ENCODE data around the gene SLIT1. TPM values are rescaled to one million over a fixed set of nuclear protein-coding genes. Genes with fewer than 3 reads are reported as not detected.

The SLIT1 gene
- polyA plus RNA-seq, 1 donor from 2014 or later = 9.5 TPM

DNA sequence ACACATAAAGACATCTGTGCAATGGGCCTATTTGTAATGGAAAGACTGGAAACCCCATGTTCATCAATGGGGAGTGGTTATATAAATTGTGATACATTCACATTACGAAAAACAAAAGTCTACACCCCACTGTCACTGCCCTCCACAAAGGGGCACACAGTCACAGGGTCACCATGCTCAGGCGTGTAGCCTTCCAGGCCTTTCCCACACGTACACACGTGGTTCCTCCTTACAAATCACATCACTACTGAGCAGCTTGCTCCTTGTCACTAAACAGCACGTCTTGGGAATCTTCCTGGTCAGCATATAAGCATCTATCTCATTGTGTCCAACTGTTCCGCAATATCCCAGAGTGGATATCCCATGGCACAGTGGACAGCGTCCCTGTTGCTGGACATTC, 163.1 kb downstream of the SLIT1 start:
- no peak overlapping the region for H3K4me2 ChIP-seq (ENCODE audit: low read length)
- no peaks in the 10 kb centered on the region for H3K9me3 ChIP-seq (ENCODE audit: low read length)
- H3K9me2 ChIP-seq (ENCODE audit: insufficient read depth, low read length) = no peaks in the 10 kb centered on the region
- no peak overlapping the region for H2AFZ ChIP-seq (ENCODE audit: low read depth, low read length)
- H4K20me1 ChIP-seq (ENCODE audit: insufficient read depth) = no peaks in the 10 kb centered on the region
- H3K4me3 ChIP-seq (ENCODE audit: low read length) = no peak overlapping the region
- H3K36me3 ChIP-seq (ENCODE audit: insufficient read depth, low read length) = no peaks in the 10 kb centered on the region
- H3K27ac ChIP-seq (ENCODE audit: low read length) = no peak overlapping the region
- H3K27me3 ChIP-seq (ENCODE audit: insufficient read depth, low read depth, low read length) = no peaks in the 10 kb centered on the region
- H3K79me2 ChIP-seq (replicated peaks; ENCODE audit: insufficient read depth, low read length) = no peaks in the 10 kb centered on the region
- H3F3A ChIP-seq (ENCODE audit: insufficient read depth, low read length, poor library complexity, severe bottlenecking) = no peaks in the 10 kb centered on the region
- TF ChIP-seq TAF1 (IDR thresholded peaks at IDR 0.05; ENCODE audit: low read depth) = no peak
- no peak for TF ChIP-seq SMC3 (conservative IDR thresholded peaks at IDR 0.05; ENCODE audit: poor library complexity)
- TF ChIP-seq, protein P1, sequence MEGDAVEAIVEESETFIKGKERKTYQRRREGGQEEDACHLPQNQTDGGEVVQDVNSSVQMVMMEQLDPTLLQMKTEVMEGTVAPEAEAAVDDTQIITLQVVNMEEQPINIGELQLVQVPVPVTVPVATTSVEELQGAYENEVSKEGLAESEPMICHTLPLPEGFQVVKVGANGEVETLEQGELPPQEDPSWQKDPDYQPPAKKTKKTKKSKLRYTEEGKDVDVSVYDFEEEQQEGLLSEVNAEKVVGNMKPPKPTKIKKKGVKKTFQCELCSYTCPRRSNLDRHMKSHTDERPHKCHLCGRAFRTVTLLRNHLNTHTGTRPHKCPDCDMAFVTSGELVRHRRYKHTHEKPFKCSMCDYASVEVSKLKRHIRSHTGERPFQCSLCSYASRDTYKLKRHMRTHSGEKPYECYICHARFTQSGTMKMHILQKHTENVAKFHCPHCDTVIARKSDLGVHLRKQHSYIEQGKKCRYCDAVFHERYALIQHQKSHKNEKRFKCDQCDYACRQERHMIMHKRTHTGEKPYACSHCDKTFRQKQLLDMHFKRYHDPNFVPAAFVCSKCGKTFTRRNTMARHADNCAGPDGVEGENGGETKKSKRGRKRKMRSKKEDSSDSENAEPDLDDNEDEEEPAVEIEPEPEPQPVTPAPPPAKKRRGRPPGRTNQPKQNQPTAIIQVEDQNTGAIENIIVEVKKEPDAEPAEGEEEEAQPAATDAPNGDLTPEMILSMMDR (IDR thresholded peaks at IDR 0.05; ENCODE audit: poor library complexity, severe bottlenecking) = no peak
- no peak for TF ChIP-seq EP300 (conservative IDR thresholded peaks at IDR 0.05; ENCODE audit: poor library complexity, severe bottlenecking)
- H3K9ac ChIP-seq (ENCODE audit: low read length) = no peak overlapping the region

DNA sequence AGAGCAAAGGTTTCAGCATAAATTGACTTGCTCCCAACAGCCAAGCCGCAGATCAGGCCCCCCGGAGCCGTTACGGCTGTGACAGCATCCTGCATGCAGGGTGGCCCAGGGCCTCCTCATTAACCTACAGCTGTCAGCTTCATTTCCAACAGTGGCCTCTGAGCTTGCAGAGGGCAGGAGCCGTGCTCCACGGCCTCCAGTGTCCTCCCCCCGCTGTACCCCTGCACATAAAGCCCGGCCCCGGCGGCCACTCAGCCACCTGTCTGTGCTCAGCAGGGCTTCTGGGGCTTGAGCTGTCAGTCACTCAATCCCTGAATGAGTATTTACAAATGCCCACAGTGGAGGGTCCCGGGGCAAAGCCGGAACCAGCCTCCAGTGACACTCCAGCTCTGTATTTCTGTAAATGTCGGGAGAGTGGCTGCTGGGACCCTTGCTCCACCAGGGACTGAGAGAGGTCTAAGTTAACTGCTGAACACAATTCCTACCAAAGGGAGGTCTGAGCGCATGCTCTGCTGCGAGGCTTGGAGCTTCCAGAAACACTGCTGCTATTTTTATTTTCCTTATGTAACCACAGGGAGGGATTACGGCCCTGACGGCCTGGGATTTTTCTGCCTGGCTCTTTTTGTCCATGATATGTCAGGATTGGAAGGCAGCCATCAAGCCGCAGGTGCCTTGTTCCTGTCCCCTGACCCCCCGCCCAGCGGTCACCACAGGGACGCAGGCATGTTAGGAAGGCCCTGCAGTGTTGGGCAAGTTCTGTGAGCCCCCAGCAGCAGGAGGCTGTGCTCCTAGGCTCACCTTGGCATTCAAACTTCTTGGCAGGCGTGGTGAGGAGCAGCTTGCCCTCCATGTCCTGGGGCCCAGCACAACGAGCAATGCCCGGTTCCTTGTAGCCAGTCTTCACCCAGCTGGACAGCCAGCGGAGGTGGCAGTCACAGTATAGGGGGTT, 165.0 kb downstream of the SLIT1 start:
- H3K9ac ChIP-seq (ENCODE audit: low read length) = no peak overlapping the region
- H3K9me3 ChIP-seq (ENCODE audit: low read length) = no peaks in the 10 kb centered on the region
- H3F3A ChIP-seq (ENCODE audit: insufficient read depth, low read length, poor library complexity, severe bottlenecking) = no peaks in the 10 kb centered on the region
- no peaks in the 10 kb centered on the region for H3K36me3 ChIP-seq (ENCODE audit: insufficient read depth, low read length)
- no peak overlapping the region for H3K4me3 ChIP-seq (ENCODE audit: low read length)
- no peak overlapping the region for H3K27ac ChIP-seq (ENCODE audit: low read length)
- no peaks in the 10 kb centered on the region for H3K27me3 ChIP-seq (ENCODE audit: insufficient read depth, low read depth, low read length)
- TF ChIP-seq, protein P2, sequence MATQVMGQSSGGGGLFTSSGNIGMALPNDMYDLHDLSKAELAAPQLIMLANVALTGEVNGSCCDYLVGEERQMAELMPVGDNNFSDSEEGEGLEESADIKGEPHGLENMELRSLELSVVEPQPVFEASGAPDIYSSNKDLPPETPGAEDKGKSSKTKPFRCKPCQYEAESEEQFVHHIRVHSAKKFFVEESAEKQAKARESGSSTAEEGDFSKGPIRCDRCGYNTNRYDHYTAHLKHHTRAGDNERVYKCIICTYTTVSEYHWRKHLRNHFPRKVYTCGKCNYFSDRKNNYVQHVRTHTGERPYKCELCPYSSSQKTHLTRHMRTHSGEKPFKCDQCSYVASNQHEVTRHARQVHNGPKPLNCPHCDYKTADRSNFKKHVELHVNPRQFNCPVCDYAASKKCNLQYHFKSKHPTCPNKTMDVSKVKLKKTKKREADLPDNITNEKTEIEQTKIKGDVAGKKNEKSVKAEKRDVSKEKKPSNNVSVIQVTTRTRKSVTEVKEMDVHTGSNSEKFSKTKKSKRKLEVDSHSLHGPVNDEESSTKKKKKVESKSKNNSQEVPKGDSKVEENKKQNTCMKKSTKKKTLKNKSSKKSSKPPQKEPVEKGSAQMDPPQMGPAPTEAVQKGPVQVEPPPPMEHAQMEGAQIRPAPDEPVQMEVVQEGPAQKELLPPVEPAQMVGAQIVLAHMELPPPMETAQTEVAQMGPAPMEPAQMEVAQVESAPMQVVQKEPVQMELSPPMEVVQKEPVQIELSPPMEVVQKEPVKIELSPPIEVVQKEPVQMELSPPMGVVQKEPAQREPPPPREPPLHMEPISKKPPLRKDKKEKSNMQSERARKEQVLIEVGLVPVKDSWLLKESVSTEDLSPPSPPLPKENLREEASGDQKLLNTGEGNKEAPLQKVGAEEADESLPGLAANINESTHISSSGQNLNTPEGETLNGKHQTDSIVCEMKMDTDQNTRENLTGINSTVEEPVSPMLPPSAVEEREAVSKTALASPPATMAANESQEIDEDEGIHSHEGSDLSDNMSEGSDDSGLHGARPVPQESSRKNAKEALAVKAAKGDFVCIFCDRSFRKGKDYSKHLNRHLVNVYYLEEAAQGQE (IDR thresholded peaks at IDR 0.05; ENCODE audit: borderline replicate concordance) = no peak
- TF ChIP-seq MXI1 (conservative IDR thresholded peaks at IDR 0.05; ENCODE audit: poor library complexity, severe bottlenecking) = no peak
- no peak for TF ChIP-seq TAF1 (IDR thresholded peaks at IDR 0.05; ENCODE audit: low read depth)
- TF ChIP-seq, protein P1 (IDR thresholded peaks at IDR 0.05; ENCODE audit: poor library complexity, severe bottlenecking) = no peak
- TF ChIP-seq RAD21 (conservative IDR thresholded peaks at IDR 0.05) = no peak
- TF ChIP-seq SMC3 (conservative IDR thresholded peaks at IDR 0.05; ENCODE audit: poor library complexity) = no peak
- no peak for TF ChIP-seq EP300 (conservative IDR thresholded peaks at IDR 0.05; ENCODE audit: poor library complexity, severe bottlenecking)
- no peak for TF ChIP-seq EZH2 (IDR thresholded peaks at IDR 0.05; ENCODE audit: borderline replicate concordance, insufficient read depth, low read length, poor library complexity, severe bottlenecking)
- H3K9me2 ChIP-seq (ENCODE audit: insufficient read depth, low read length) = no peaks in the 10 kb centered on the region
- H4K20me1 ChIP-seq (ENCODE audit: insufficient read depth) = no peaks in the 10 kb centered on the region
- no peak overlapping the region for H2AFZ ChIP-seq (ENCODE audit: low read depth, low read length)
- H3K79me2 ChIP-seq (replicated peaks; ENCODE audit: insufficient read depth, low read length) = no peaks in the 10 kb centered on the region
- H3K4me2 ChIP-seq (ENCODE audit: low read length) = no peak overlapping the region

All from neural cell (in vitro differentiated cells).